ENCODE measurements around the gene NDN. TPM values are rescaled to one million over a fixed set of nuclear protein-coding genes. Genes with fewer than 3 reads are reported as not detected.

NDN gene
- total RNA-seq, 2 donors from 2014 or later: 30.6 to 80.0 TPM

GRCh38 chr15:23695282-23695681, 8.2 kb upstream of the NDN start:
- Histone ChIP-seq H3K4me1 (ENCODE audit: control insufficient read depth in 1 of 2, low read depth in 2 of 2) (no peaks in the 10 kb centered on the region), H3K27me3 (replicated peaks; ENCODE audit: insufficient read depth) (no peaks in the 10 kb centered on the region), H3K27ac (no peak overlapping the region), H3K36me3 (no peaks in the 10 kb centered on the region), H3K9me3 (no peaks in the 10 kb centered on the region), H3K4me3 (no peak overlapping the region)
- no peak for DNase-seq (ENCODE audit: low spot score)
- TF ChIP-seq CTCF (IDR thresholded peaks at IDR 0.05): no peak
- no peak for ATAC-seq (ENCODE audit: insufficient number of reproducible peaks, low FRiP score, low read depth)

DNA sequence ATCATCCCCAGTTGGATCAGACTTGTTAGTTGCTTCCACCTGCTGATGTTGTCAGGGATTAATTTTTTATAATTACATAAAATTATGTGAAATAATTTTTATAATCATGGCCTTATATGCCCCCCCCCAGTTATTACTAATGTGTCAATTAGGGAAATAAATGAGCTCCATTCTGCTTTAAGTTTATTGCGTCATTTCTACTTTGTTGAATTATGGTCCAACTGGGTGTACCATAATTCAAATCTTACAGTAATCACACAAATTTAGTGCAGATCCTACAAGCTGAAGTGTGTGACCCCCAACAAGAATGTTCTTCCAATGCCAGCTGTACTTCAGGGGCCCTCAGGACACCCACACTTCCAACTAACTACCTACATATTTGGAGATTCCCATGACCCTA, 7.5 kb upstream of the NDN start:
- no peaks in the 10 kb centered on the region for H3K27me3 ChIP-seq (replicated peaks; ENCODE audit: insufficient read depth)
- H3K27ac ChIP-seq: no peak overlapping the region
- no peak for TF ChIP-seq CTCF (IDR thresholded peaks at IDR 0.05)
- H3K4me3 ChIP-seq: no peak overlapping the region
- ATAC-seq (ENCODE audit: insufficient number of reproducible peaks, low FRiP score, low read depth) (no peak), DNase-seq (ENCODE audit: low spot score) (no peak)
- H3K4me1 ChIP-seq (ENCODE audit: control insufficient read depth in 1 of 2, low read depth in 2 of 2): no peaks in the 10 kb centered on the region
- no peaks in the 10 kb centered on the region for H3K9me3 ChIP-seq
- no peaks in the 10 kb centered on the region for H3K36me3 ChIP-seq

GRCh38 chr15:23690450-23690852, 3.3 kb upstream of the NDN start:
- no peak for DNase-seq (ENCODE audit: low spot score)
- Histone ChIP-seq H3K4me3 (no peak overlapping the region), H3K9me3 (no peaks in the 10 kb centered on the region), H3K4me1 (ENCODE audit: control insufficient read depth in 1 of 2, low read depth in 2 of 2) (peaks cover 0 to 7% of the 10 kb centered on the region in 2 donors), H3K36me3 (no peaks in the 10 kb centered on the region), H3K27me3 (replicated peaks; ENCODE audit: insufficient read depth) (no peaks in the 10 kb centered on the region), H3K27ac (no peak overlapping the region)
- TF ChIP-seq CTCF (IDR thresholded peaks at IDR 0.05): no peak
- ATAC-seq (ENCODE audit: insufficient number of reproducible peaks, low FRiP score, low read depth): no peak

DNA sequence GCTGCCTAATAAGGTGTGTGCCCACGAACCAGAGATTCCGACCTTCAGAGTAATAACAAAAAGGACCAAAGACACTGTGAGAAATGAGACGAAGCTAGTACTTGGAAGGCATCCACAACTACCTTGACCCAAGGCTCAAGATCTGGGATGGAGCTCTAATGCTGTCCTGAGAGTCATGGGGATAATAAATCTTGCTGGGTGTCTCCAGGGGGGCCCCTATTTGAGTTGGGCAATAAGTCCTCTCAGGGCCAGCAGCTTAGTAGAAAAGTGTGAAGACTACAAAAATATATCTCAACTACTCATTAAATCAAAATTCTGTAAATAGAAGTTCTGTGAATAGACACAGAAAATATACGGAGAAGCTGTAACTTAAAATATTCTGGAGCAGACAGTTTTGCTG, 2.9 kb upstream of the NDN start:
- no peak for ATAC-seq (ENCODE audit: insufficient number of reproducible peaks, low FRiP score, low read depth)
- no peak for DNase-seq (ENCODE audit: low spot score)
- no peaks in the 10 kb centered on the region for H3K27me3 ChIP-seq (replicated peaks; ENCODE audit: insufficient read depth)
- no peak for TF ChIP-seq CTCF (IDR thresholded peaks at IDR 0.05)
- no peak overlapping the region for H3K4me3 ChIP-seq
- no peaks in the 10 kb centered on the region for H3K36me3 ChIP-seq
- peaks cover 0 to 7% of the 10 kb centered on the region in 2 donors for H3K4me1 ChIP-seq (ENCODE audit: control insufficient read depth in 1 of 2, low read depth in 2 of 2)
- H3K27ac ChIP-seq: no peak overlapping the region
- H3K9me3 ChIP-seq: no peaks in the 10 kb centered on the region

DNA sequence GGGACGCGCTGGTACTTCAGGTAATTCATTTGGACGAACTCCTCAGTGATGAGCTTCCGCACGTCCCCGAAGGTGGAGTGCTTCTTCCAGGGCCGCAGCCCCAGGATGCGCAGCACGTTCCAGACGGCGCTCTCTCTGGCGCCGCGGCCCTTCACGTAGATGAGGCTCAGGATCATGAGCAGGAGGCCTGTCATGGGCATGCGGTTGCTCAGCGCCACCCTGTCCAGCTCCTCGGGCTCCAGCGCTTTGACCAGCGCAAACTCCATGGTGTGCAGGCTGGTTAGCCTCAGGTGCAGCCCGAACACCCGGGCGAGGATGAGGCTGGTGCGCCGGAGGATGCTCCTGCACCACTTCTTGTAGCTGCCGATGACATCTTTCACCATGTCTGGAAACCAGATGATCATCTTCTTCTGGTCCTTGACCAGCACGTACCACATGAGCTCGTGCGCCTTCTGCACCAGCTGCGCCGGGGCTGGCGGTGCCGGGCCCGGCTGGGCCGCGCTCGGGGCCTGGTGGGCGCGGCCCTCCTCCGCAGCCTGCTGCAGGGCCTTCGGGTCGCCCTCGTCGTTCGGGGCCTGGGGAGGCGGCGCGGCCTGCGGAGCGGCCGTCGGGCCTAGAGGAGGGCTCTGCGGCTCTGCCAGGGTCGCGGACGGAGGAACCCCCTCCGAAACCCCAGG, 501 bp downstream of the NDN start:
- no peak overlapping the region for H3K27ac ChIP-seq
- DNase-seq (ENCODE audit: low spot score) (no peak), ATAC-seq (ENCODE audit: insufficient number of reproducible peaks, low FRiP score, low read depth) (no peak)
- peaks cover 0 to 7% of the 10 kb centered on the region in 2 donors for H3K4me1 ChIP-seq (ENCODE audit: control insufficient read depth in 1 of 2, low read depth in 2 of 2)
- no peak for TF ChIP-seq CTCF (IDR thresholded peaks at IDR 0.05)
- peak overlapping the region; percentile 66 for H3K4me3 ChIP-seq
- no peaks in the 10 kb centered on the region for H3K27me3 ChIP-seq (replicated peaks; ENCODE audit: insufficient read depth)
- H3K9me3 ChIP-seq: no peaks in the 10 kb centered on the region
- no peaks in the 10 kb centered on the region for H3K36me3 ChIP-seq
